Urinary bladder (tissue), 4 donors: ENCODE results near the gene TMEM161A. TPM values are rescaled to one million over a fixed set of nuclear protein-coding genes. Genes with fewer than 3 reads are reported as not detected.
"Not testable (repeated sequence)": the region's sequence is repeated elsewhere in the genome, so short reads cannot be mapped to it uniquely, and the experiment has no call there.

Experiments used
- DNase-seq: peaks from one replicate; pipeline ENCODE4 v3.0.0-alpha.2; 2015; ENCODE audit errors: extremely low spot score
- H3K27ac ChIP-seq: one replicate; pipeline ENCODE4 v1.5.1; 2013; ENCODE audit warnings: low read depth, mild to moderate bottlenecking, moderate library complexity
- H3K36me3 ChIP-seq: one replicate; pipeline ENCODE4 v1.6.1; 2013; ENCODE audit warnings: mild to moderate bottlenecking, moderate library complexity; ENCODE audit not compliant: insufficient read depth
- H3K4me1 ChIP-seq: one replicate; pipeline ENCODE4 v1.6.1; 2013; ENCODE audit warnings: mild to moderate bottlenecking, moderate library complexity; ENCODE audit not compliant: insufficient read depth
- H3K4me3 ChIP-seq: one replicate; pipeline ENCODE4 v1.5.1; 2013; ENCODE audit warnings: low read depth, low read length
- WGBS: extraction: QIAGEN DNeasy Blood & Tissue Kit; methylation state at CpG from one replicate; pipeline ENCODE4 v1.1.7; 2013; 5-methylcytosine and 5-hydroxymethylcytosine counted together
- polyA plus RNA-seq: library from polyadenylated mRNA; stranded (reverse); fragments of 200-250 nt; gene quantifications from one replicate; pipeline ENCODE4 v1.2.3, GENCODE V29; 2013
- total RNA-seq: library from RNA; depleted of rRNA; stranded (reverse); fragments of >200 nt; gene quantifications from one replicate; pipeline ENCODE4 v1.2.3, GENCODE V29; 2014
- donor health status: healthy with polysubstance abuse.
- donor health status: healthy.

TMEM161A gene
- total and polyA plus RNA-seq, 2 donors: 8.8 to 30.7 TPM

- no peaks in the 10 kb centered on the region for H3K36me3 ChIP-seq
- H3K4me1 ChIP-seq: no peaks in the 10 kb centered on the region
- H3K4me3 ChIP-seq: no peak overlapping the region
- WGBS: 94% methylated on average over 5 of the region's 5 CpGs
- no peak overlapping the region for H3K27ac ChIP-seq
- DNase-seq: no peak
Observed at GRCh38 chr19:19147344-19147743, 9.1 kb upstream of the TMEM161A start.

- no peak overlapping the region for H3K4me3 ChIP-seq
- 97% methylated on average over 7 of the region's 7 CpGs for WGBS
- no peak for DNase-seq
- H3K27ac ChIP-seq: no peak overlapping the region
- no peaks in the 10 kb centered on the region for H3K4me1 ChIP-seq
- no peaks in the 10 kb centered on the region for H3K36me3 ChIP-seq
Observed at GRCh38 chr19:19146865-19147264, 8.6 kb upstream of the TMEM161A start.

GRCh38 chr19:19145684-19146608, 7.7 kb upstream of the TMEM161A start:
- no peak overlapping the region for H3K27ac ChIP-seq
- no peaks in the 10 kb centered on the region for H3K4me1 ChIP-seq
- H3K36me3 ChIP-seq: no peaks in the 10 kb centered on the region
- DNase-seq: no peak
- 30% methylated on average over 47 of the region's 47 CpGs for WGBS
- no peak overlapping the region for H3K4me3 ChIP-seq

- Histone ChIP-seq H3K27ac (no peak overlapping the region), H3K4me1 (no peaks in the 10 kb centered on the region)
- WGBS: 81% methylated on average over 17 of the region's 17 CpGs
Observed at GRCh38 chr19:19145281-19145680, 7.0 kb upstream of the TMEM161A start.

GRCh38 chr19:19142347-19142746, 4.1 kb upstream of the TMEM161A start:
- Histone ChIP-seq H3K4me1 (no peaks in the 10 kb centered on the region), H3K27ac (no peak overlapping the region), H3K36me3 (no peaks in the 10 kb centered on the region), H3K4me3 (no peak overlapping the region)
- 92% methylated on average over 12 of the region's 12 CpGs for WGBS
- DNase-seq: no peak

More at GRCh38 chr19:19145281-19145680, 7.0 kb upstream of the TMEM161A start:
- Histone ChIP-seq H3K36me3 (no peaks in the 10 kb centered on the region), H3K4me3 (no peak overlapping the region)
- DNase-seq: no peak

- Histone ChIP-seq H3K4me1 (no peaks in the 10 kb centered on the region), H3K36me3 (no peaks in the 10 kb centered on the region), H3K27ac (no peak overlapping the region), H3K4me3 (no peak overlapping the region)
- WGBS: 65% methylated on average over 5 of the region's 5 CpGs
- no peak for DNase-seq
Observed at GRCh38 chr19:19140476-19140875, 2.2 kb upstream of the TMEM161A start.

- H3K36me3 ChIP-seq: no peaks in the 10 kb centered on the region
- no peaks in the 10 kb centered on the region for H3K4me1 ChIP-seq
- no peak overlapping the region for H3K4me3 ChIP-seq
- H3K27ac ChIP-seq: no peak overlapping the region
- 49% methylated on average over 5 of the region's 5 CpGs for WGBS
- no peak for DNase-seq
Observed at GRCh38 chr19:19139876-19140229, 1.6 kb upstream of the TMEM161A start.

- H3K4me3 ChIP-seq: peak overlapping the region; percentile 56
- H3K27ac ChIP-seq: no peak overlapping the region
- 10% methylated on average over 25 of the region's 25 CpGs for WGBS
- no peaks in the 10 kb centered on the region for H3K4me1 ChIP-seq
- H3K36me3 ChIP-seq: no peaks in the 10 kb centered on the region
- DNase-seq: no peak
Observed at GRCh38 chr19:19137556-19138108, 646 bp downstream of the TMEM161A start.

GRCh38 chr19:19135713-19136112, 2.6 kb downstream of the TMEM161A start:
- H3K27ac ChIP-seq, H3K36me3 ChIP-seq, H3K4me1 ChIP-seq, DNase-seq, H3K4me3 ChIP-seq: not testable (repeated sequence)
- WGBS: 90% methylated on average over 6 of the region's 6 CpGs

GRCh38 chr19:19134687-19135158, 3.6 kb downstream of the TMEM161A start:
- Histone ChIP-seq H3K4me1 (no peaks in the 10 kb centered on the region), H3K27ac (no peak overlapping the region), H3K36me3 (no peaks in the 10 kb centered on the region), H3K4me3 (no peak overlapping the region)
- no peak for DNase-seq
- 27% methylated on average over 21 of the region's 21 CpGs for WGBS

- Histone ChIP-seq H3K27ac (no peak overlapping the region), H3K4me3 (no peak overlapping the region), H3K4me1 (no peaks in the 10 kb centered on the region), H3K36me3 (no peaks in the 10 kb centered on the region)
- 88% methylated on average over 6 of the region's 6 CpGs for WGBS
- DNase-seq: no peak
Observed at GRCh38 chr19:19133985-19134384, 4.3 kb downstream of the TMEM161A start.

- H3K4me1 ChIP-seq: no peaks in the 10 kb centered on the region
- H3K4me3 ChIP-seq: no peak overlapping the region
- no peaks in the 10 kb centered on the region for H3K36me3 ChIP-seq
- no peak for DNase-seq
- 97% methylated on average over 12 of the region's 12 CpGs for WGBS
- no peak overlapping the region for H3K27ac ChIP-seq
Observed at GRCh38 chr19:19132912-19133311, 5.4 kb downstream of the TMEM161A start.

- no peak overlapping the region for H3K4me3 ChIP-seq
- DNase-seq: no peak
- H3K4me1 ChIP-seq: no peaks in the 10 kb centered on the region
- WGBS: 98% methylated on average over 3 of the region's 3 CpGs
- H3K36me3 ChIP-seq: no peaks in the 10 kb centered on the region
- no peak overlapping the region for H3K27ac ChIP-seq
Observed at GRCh38 chr19:19131989-19132388, 6.3 kb downstream of the TMEM161A start.

GRCh38 chr19:19126102-19126501, 12.2 kb downstream of the TMEM161A start:
- WGBS: 96% methylated on average over 6 of the region's 6 CpGs

More at GRCh38 chr19:19126102-19126501, 12.2 kb downstream of the TMEM161A start:
- Histone ChIP-seq H3K4me1 (no peaks in the 10 kb centered on the region), H3K27ac (no peak overlapping the region), H3K36me3 (no peaks in the 10 kb centered on the region), H3K4me3 (no peak overlapping the region)
- DNase-seq: no peak
